ENCODE data around the gene KLF6. TPM values are rescaled to one million over a fixed set of nuclear protein-coding genes. Genes with fewer than 3 reads are reported as not detected.
A peak's percentile ranks its signal among the peaks of the same experiment; 100 is the strongest.

Gene KLF6
- total and polyA plus RNA-seq, 9 of the 15 experiments (the other 6 are each of a cell fraction or from before 2014, with no cell fraction given): 3.2 to 23.9 (median 8.0) TPM

GRCh38 chr10:3763852-3764625, 21.0 kb downstream of the KLF6 start:
- Histone ChIP-seq H3K79me2 (ENCODE audit: control insufficient read depth, insufficient read depth, low read length) (no peaks in the 10 kb centered on the region), H2AFZ (ENCODE audit: low read depth, low read length) (no peak overlapping the region), H3K9me1 (ENCODE audit: control insufficient read depth, insufficient read depth, low read length) (no peaks in the 10 kb centered on the region), H3K4me3 (no peak overlapping the region), H3K9ac (ENCODE audit: insufficient read depth in 1 of 2, low read depth in 2 of 2, low read length in 2 of 2) (no peak overlapping the region), H3K36me3 (ENCODE audit: control insufficient read depth, insufficient read depth, low read length) (no peaks in the 10 kb centered on the region; the same call in 2 of the 3 replicates), H3K27ac (ENCODE audit: extremely low read depth, low read depth, low read length) (no peak overlapping the region), H3K4me2 (ENCODE audit: insufficient read depth, low read length) (no peak overlapping the region), H3K27me3 (ENCODE audit: control insufficient read depth in 2 of 2, insufficient read depth in 2 of 2, low read length in 2 of 2) (no peaks in the 10 kb centered on the region; a peak in 1 of 5 replicates), H3K9me3 (replicated peaks; ENCODE audit: control insufficient read depth, insufficient read depth, low read depth, low read length) (no peaks in the 10 kb centered on the region), H4K20me1 (replicated peaks; ENCODE audit: control insufficient read depth, insufficient read depth, low read length) (no peaks in the 10 kb centered on the region), H3K4me1 (replicated peaks in 1 of 2; ENCODE audit: control insufficient read depth in 2 of 2, insufficient read depth in 2 of 2, low read length in 2 of 2) (peaks cover 14 to 43% of the 10 kb centered on the region in 2 experiments)
- ChIA-PET CTCF (ENCODE audit: low intra/inter-chr PET ratio) (no interaction called here), POLR2A (interaction anchor here (0.6 to 5.5 kb wide), 6 partner anchors 9 to 431 kb away, joined by 3 to 69 read pairs (median 12); partner anchors contain the start of gene KLF6)
- DNase-seq (ENCODE audit: extremely low read depth in 1 of 4, low spot score in 3 of 4): no peak
- intact Hi-C loops (cut with micrococcal nuclease) (no loop called here), in situ Hi-C loops (cut with MboI) (no loop called here)
- peak; percentile 28 for ATAC-seq
- no TSS peak for BruUV-seq (replicated peaks)
- TF ChIP-seq ZEB2 (IDR thresholded peaks at IDR 0.05): 0 out of 2 replicates have a peak, but pooled peaks have one; percentile 40
- TF ChIP-seq SREBF1 (IDR thresholded peaks at IDR 0.05; ENCODE audit: borderline replicate concordance, low read depth, low read length): no peak
- TF ChIP-seq CEBPG (CRISPR knock-in tag; IDR thresholded peaks at IDR 0.05): no peak
- 0 out of 4 replicates have a peak, but pooled peaks of 1 of the 2 experiments have one; percentile 17 for TF ChIP-seq CEBPG (tag; conservative IDR thresholded peaks at IDR 0.05 in 1 of 2, IDR thresholded peaks at IDR 0.05 in 1 of 2)
- peak; percentile 23; the same call in 1 of the 2 replicates for TF ChIP-seq CEBPB (tag; IDR thresholded peaks at IDR 0.05)
- FAIRE-seq: no peak
- WGBS (ENCODE audit: insufficient coverage, low coverage, missing lambda C conversion rate): 48% methylated on average over 8 of the region's 8 CpGs

Measured in K562 (cell line).